ENCODE results near the gene INO80B.
A peak's percentile ranks its signal among the peaks of the same experiment; 100 is the strongest.

GRCh38 chr2:74461187-74462053 lies 6.5 kb downstream of the INO80B start:
- TF ChIP-seq CTCF (IDR thresholded peaks at IDR 0.05) (peak; percentile 16), EZH2 (IDR thresholded peaks at IDR 0.05) (no peak)

All from neural progenitor cell (in vitro differentiated cells).